IgD-negative memory B cell (primary cell): ENCODE measurements around the gene IL36G. TPM values are rescaled to one million over a fixed set of nuclear protein-coding genes. Genes with fewer than 3 reads are reported as not detected.
"Not testable (repeated sequence)": the region's sequence is repeated elsewhere in the genome, so short reads cannot be mapped to it uniquely, and the experiment has no call there.

Experiments used
- H3K27ac Mint-ChIP-seq, 3 donors: one replicate each; pipeline ENCODE4 v1.8.0; 2020 to 2022; ENCODE audit warnings: mild to moderate bottlenecking in 3 of 3, mixed read lengths in 3 of 3, moderate library complexity in 1 of 3
- H3K27me3 Mint-ChIP-seq: one replicate; pipeline ENCODE4 v1.8.0; 2021; ENCODE audit warnings: mixed read lengths
- H3K36me3 Mint-ChIP-seq: one replicate; pipeline ENCODE4 v1.8.0; 2020; ENCODE audit warnings: mild to moderate bottlenecking, mixed read lengths
- H3K4me1 Mint-ChIP-seq, 3 donors: one replicate each; pipeline ENCODE4 v1.8.0; 2020 to 2022; ENCODE audit warnings: mixed read lengths in 3 of 3, mild to moderate bottlenecking in 1 of 3
- H3K4me3 Mint-ChIP-seq, 4 donors: one replicate each; pipeline ENCODE4 v1.8.0; 2020 to 2022; ENCODE audit warnings: mild to moderate bottlenecking in 4 of 4, mixed read lengths in 4 of 4, moderate library complexity in 3 of 4
- H3K9me3 Mint-ChIP-seq, 3 donors: one replicate each; pipeline ENCODE4 v1.8.0; 2020 to 2021; ENCODE audit warnings: mixed read lengths in 3 of 3, mild to moderate bottlenecking in 1 of 3
- polyA plus RNA-seq: library from polyadenylated mRNA; unstranded; fragments of 300-500 nt; fragmentation: Illumina TruSeq; gene quantifications from one replicate; pipeline ENCODE4 v1.2.3, GENCODE V29; 2021

IL36G gene
- not detected for polyA plus RNA-seq

GRCh38 chr2:112977559-112978056, at the start of gene IL36G:
Gene IL36G, plus strand, starts transcription at chr2:112978006. Its CDS starts 633 bp downstream, at chr2:112978639.
- peaks cover 13% of the 10 kb centered on the region for H3K27me3 Mint-ChIP-seq
- no peak within 1 kb of the TSS for H3K4me3 Mint-ChIP-seq
- no peaks in the 10 kb centered on the region for H3K36me3 Mint-ChIP-seq
- H3K9me3 Mint-ChIP-seq: peaks cover 0 to 2% (median 2%) of the 10 kb centered on the region in 3 donors
- peaks cover 0 to 2% (median 0%) of the 10 kb centered on the region in 3 donors for H3K4me1 Mint-ChIP-seq
- H3K27ac Mint-ChIP-seq: no peak within 1 kb of the TSS

DNA sequence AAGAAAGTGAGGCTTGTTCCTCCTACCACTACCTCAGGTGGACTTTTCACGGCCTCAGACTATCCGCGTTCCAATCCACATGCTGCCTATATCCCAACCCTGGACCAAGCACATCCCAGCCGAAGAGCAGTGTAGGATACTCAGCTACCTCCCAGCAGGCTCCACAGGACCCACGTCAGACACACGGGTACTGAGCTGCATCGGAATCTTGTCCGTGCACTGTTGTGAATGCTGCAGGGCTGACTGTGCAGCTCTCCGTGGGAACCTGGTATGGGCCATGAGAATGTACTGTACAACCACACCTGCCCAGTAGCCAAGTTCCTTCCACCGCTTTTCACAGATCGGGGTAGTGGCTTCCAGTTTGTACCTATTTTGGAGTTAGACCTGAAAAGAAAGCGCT, 44.5 kb upstream of the IL36G start:
- Mint-ChIP-seq H3K4me1 (no peaks in the 10 kb centered on the region), H3K27me3 (peaks cover 3% of the 10 kb centered on the region), H3K4me3 (no peak overlapping the region), H3K9me3 (no peaks in the 10 kb centered on the region), H3K27ac (no peak overlapping the region), H3K36me3 (no peaks in the 10 kb centered on the region)

- not testable (repeated sequence) for H3K4me1 Mint-ChIP-seq, H3K27ac Mint-ChIP-seq, H3K9me3 Mint-ChIP-seq, H3K27me3 Mint-ChIP-seq, H3K4me3 Mint-ChIP-seq, H3K36me3 Mint-ChIP-seq
Observed at GRCh38 chr2:112934117-112934516, 43.7 kb upstream of the IL36G start.

- no peaks in the 10 kb centered on the region for H3K9me3 Mint-ChIP-seq
- no peak overlapping the region for H3K27ac Mint-ChIP-seq
- H3K4me3 Mint-ChIP-seq: no peak overlapping the region
- no peaks in the 10 kb centered on the region for H3K4me1 Mint-ChIP-seq
- H3K36me3 Mint-ChIP-seq: no peaks in the 10 kb centered on the region
- H3K27me3 Mint-ChIP-seq: peaks cover 4% of the 10 kb centered on the region
Observed at GRCh38 chr2:112936927-112937232, 40.9 kb upstream of the IL36G start.

GRCh38 chr2:112938904-112939303, 38.9 kb upstream of the IL36G start:
- H3K4me3 Mint-ChIP-seq: no peak overlapping the region

DNA sequence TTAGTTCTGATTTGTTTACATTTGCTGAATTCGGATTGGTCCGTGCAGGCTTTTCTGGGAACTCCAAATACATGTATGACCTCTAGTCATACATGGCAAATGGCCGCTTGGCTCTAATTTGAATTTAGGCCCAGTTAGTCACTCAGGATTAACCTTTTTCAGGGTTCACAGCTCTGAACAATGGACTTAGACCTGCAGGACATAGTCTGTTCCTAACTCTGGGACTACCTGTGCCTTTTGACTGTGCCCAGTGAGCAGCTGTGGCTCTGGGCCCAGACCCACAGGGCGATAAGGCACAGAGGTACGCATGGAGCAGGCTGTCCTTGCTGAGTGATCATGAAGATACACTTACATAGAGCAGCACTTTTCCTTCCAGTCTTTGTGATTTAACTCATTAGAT, 38.4 kb upstream of the IL36G start:
- Mint-ChIP-seq H3K9me3 (no peaks in the 10 kb centered on the region), H3K27ac (no peak overlapping the region), H3K36me3 (no peaks in the 10 kb centered on the region), H3K4me1 (no peaks in the 10 kb centered on the region), H3K27me3 (peaks cover 3% of the 10 kb centered on the region), H3K4me3 (no peak overlapping the region)

More at GRCh38 chr2:112938904-112939303, 38.9 kb upstream of the IL36G start:
- no peaks in the 10 kb centered on the region for H3K9me3 Mint-ChIP-seq
- H3K27me3 Mint-ChIP-seq: peaks cover 3% of the 10 kb centered on the region
- H3K4me1 Mint-ChIP-seq: no peaks in the 10 kb centered on the region
- H3K27ac Mint-ChIP-seq: peak overlapping the region in 1 of 3 donors; percentile 46
- H3K36me3 Mint-ChIP-seq: no peaks in the 10 kb centered on the region

GRCh38 chr2:112940859-112941625, 36.8 kb upstream of the IL36G start:
- Mint-ChIP-seq H3K27ac (no peak overlapping the region), H3K36me3 (no peaks in the 10 kb centered on the region), H3K27me3 (peaks cover 3% of the 10 kb centered on the region), H3K9me3 (peaks cover 0 to 2% (median 0%) of the 10 kb centered on the region in 3 donors), H3K4me3 (no peak overlapping the region), H3K4me1 (no peaks in the 10 kb centered on the region)

DNA sequence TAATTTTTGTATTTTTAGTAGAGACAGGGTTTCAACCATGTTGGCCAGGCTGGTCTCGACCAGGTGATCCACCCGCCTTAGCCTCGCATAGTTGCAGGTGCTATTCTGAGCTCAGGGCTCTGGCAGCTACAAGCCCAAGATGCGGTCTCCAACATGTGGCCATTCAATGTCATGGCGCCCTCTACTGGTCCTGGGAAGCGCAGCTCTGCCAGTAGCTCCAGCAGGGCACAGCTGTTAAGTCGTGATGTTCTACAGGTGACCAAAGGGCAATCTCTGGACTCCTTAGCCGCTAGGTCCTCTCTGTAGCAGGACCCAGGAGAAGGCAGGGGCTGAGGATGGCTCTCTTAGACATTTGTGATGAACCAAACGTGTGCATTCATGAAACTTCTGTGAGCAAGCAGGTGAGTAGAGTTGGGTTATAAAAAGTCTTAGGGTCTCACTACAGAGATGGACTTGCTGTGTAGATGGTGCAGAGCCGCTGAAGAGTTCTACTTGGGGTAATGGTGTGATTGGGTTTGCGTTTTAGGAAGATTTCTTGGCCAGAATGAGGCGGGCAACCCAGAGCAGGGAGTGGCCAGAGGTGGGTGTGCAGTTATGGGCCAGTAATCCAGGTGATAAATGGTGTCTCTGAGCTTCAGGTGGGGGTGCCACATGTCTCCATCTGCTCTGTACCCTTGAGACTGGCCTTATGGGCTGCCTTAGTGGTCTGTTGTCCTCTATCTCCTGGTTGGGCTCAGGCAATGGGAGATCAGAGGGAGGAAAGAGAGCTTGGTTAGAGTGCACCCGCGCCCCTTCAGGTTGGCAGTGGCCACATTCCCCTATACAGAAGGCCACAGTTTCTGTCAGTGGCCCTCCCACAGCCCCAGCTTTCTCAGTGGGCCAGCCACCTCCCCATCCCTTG, 35.8 kb upstream of the IL36G start:
- H3K4me3 Mint-ChIP-seq: no peak overlapping the region
- H3K9me3 Mint-ChIP-seq: peaks cover 0 to 2% (median 0%) of the 10 kb centered on the region in 3 donors
- no peaks in the 10 kb centered on the region for H3K36me3 Mint-ChIP-seq
- H3K4me1 Mint-ChIP-seq: no peaks in the 10 kb centered on the region
- peaks cover 3% of the 10 kb centered on the region for H3K27me3 Mint-ChIP-seq
- H3K27ac Mint-ChIP-seq: no peak overlapping the region

DNA sequence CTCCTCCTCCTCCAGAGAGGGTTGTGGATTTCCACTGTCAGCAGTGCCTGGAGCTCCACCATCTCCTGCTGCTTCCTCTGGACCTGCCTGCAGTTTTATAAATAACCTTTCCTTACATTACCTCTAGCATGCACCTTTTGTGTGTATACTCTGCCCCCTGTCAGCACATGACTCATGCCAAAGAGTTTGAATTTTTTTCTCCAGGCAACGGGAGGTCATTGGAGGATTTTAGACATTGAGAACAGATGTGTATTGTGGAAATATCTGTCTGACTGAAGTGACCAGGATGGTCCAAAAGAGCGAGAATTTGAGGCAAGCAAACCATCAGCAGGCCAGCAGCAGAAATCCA, 35.2 kb upstream of the IL36G start:
- Mint-ChIP-seq H3K4me3 (no peak overlapping the region), H3K4me1 (no peaks in the 10 kb centered on the region), H3K27me3 (peaks cover 3% of the 10 kb centered on the region), H3K36me3 (no peaks in the 10 kb centered on the region), H3K9me3 (peaks cover 0 to 2% (median 0%) of the 10 kb centered on the region in 3 donors), H3K27ac (no peak overlapping the region)

DNA sequence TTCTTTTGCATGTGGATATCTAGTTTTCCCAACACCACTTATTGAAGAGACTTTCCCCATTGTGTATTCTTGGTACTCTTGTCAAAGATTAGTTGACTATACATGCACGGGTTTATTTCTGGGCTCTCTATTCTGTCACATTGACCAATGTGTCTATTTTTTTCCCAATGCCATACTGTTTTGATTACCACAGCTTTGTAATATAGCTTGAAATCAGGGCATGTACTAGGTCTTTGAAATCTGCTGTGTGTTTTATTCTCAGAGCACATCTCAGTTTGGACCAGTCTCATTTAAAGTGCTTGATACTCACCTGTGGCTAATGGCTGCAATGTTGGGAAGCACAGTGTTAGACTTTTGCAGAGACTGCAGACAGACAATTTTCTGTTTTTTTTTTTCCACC, 32.8 kb upstream of the IL36G start:
- peaks cover 2% of the 10 kb centered on the region for H3K27me3 Mint-ChIP-seq
- H3K4me1 Mint-ChIP-seq: no peaks in the 10 kb centered on the region
- H3K4me3 Mint-ChIP-seq: peak overlapping the region in 1 of 4 donors; percentile 29
- no peaks in the 10 kb centered on the region for H3K36me3 Mint-ChIP-seq
- H3K9me3 Mint-ChIP-seq: peaks cover 0 to 4% (median 0%) of the 10 kb centered on the region in 3 donors
- H3K27ac Mint-ChIP-seq: no peak overlapping the region

GRCh38 chr2:112946086-112946485, 31.7 kb upstream of the IL36G start:
- Mint-ChIP-seq H3K4me3 (no peak overlapping the region), H3K9me3 (peaks cover 0 to 4% (median 0%) of the 10 kb centered on the region in 3 donors), H3K36me3 (no peaks in the 10 kb centered on the region), H3K27ac (no peak overlapping the region), H3K27me3 (peaks cover 2% of the 10 kb centered on the region), H3K4me1 (no peaks in the 10 kb centered on the region)

GRCh38 chr2:112947374-112947773, 30.4 kb upstream of the IL36G start:
- Mint-ChIP-seq H3K4me1 (no peaks in the 10 kb centered on the region), H3K36me3 (no peaks in the 10 kb centered on the region), H3K27ac (no peak overlapping the region), H3K4me3 (no peak overlapping the region), H3K27me3 (peaks cover 7% of the 10 kb centered on the region), H3K9me3 (peaks cover 0 to 9% (median 6%) of the 10 kb centered on the region in 3 donors)

DNA sequence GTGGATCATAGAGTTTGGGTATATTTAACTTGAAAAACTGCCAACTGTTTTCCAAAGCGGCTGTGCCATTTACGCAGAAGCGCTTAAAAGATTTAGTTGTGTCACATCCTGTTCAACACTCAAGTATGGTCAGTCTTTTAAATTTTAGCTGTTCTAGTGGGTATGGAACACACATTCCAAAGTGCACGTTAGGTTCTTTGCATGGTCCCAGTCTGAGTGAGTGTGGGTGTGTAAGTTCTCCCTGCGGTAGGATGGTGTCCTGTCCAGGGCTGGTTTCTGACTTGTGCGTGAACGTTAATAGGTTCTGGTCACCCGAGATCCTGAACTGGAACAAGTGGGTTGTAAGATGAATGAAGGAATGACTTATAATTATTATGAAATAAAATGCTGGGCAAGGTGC, 28.4 kb upstream of the IL36G start:
- Mint-ChIP-seq H3K9me3 (peaks cover 0 to 12% (median 6%) of the 10 kb centered on the region in 3 donors), H3K27ac (no peak overlapping the region), H3K27me3 (peaks cover 7% of the 10 kb centered on the region), H3K4me1 (no peaks in the 10 kb centered on the region), H3K36me3 (no peaks in the 10 kb centered on the region), H3K4me3 (no peak overlapping the region)

- Mint-ChIP-seq H3K27me3 (peaks cover 5% of the 10 kb centered on the region), H3K4me3 (no peak overlapping the region), H3K9me3 (peaks cover 0 to 8% (median 6%) of the 10 kb centered on the region in 3 donors), H3K36me3 (no peaks in the 10 kb centered on the region), H3K27ac (no peak overlapping the region), H3K4me1 (no peaks in the 10 kb centered on the region)
Observed at GRCh38 chr2:112954364-112954763, 23.4 kb upstream of the IL36G start.

DNA sequence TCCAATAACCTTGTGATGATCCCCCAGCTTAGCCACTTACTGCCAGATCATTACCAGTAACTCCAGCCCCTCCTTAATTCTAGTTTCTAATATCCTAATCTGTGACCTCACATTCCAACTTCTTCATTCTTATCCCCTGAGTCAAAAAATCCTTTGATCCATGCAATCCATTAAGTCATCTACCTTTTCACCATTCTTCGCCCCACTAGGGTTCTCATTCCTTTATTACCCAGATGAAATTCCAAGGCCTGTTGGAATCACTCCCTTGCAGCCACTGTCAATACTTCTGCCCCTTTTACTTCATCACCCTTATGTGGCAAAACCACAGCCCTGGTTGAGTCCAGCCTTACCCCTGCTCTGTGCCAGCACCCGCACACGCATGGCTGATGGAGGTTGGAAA, 20.3 kb upstream of the IL36G start:
- H3K9me3 Mint-ChIP-seq: peaks cover 0 to 3% (median 0%) of the 10 kb centered on the region in 3 donors

More for the DNA sequence above, 20.3 kb upstream of the IL36G start:
- H3K27me3 Mint-ChIP-seq: no peaks in the 10 kb centered on the region
- no peaks in the 10 kb centered on the region for H3K4me1 Mint-ChIP-seq
- H3K36me3 Mint-ChIP-seq: no peaks in the 10 kb centered on the region
- H3K4me3 Mint-ChIP-seq: no peak overlapping the region
- no peak overlapping the region for H3K27ac Mint-ChIP-seq
